IMR-90 (cell line): ENCODE results near the gene TNFRSF13B.

Experiments
- CTCF ChIP-seq: conservative IDR thresholded peaks from 2 replicates; pipeline ENCODE4 v1.5.1; 2012; ENCODE audit warnings: mild to moderate bottlenecking, low read depth, low read length, improper control_type of control experiment
- MXI1 ChIP-seq: IDR thresholded peaks from 2 replicates; pipeline ENCODE4 v1.6.1; 2012; ENCODE audit warnings: low read depth, mild to moderate bottlenecking, low read length, moderate library complexity, borderline replicate concordance

GRCh38 chr17:16926571-16927451 lies 45.1 kb downstream of the TNFRSF13B start:
- TF ChIP-seq MXI1 (no peak), CTCF (no peak)
